Keratinocyte (primary cell): ENCODE data around the gene PRKCA. TPM values are rescaled to one million over a fixed set of nuclear protein-coding genes. Genes with fewer than 3 reads are reported as not detected.

Experiments
- DNase-seq: peaks from one replicate; pipeline ENCODE4 v3.0.0-alpha.2; 2011; ENCODE audit warnings: low read depth, missing footprints, low spot score
- FAIRE-seq: peaks from 2 replicates; lab custom pipeline; 2011; peaks lifted over from hg19 to GRCh38; lab: Jason Lieb, UNC
- H2AFZ ChIP-seq: 2 replicates; pipeline ENCODE4 v1.6.0; 2012; ENCODE audit warnings: low read length, control low read depth, inconsistent platforms; ENCODE audit not compliant: control insufficient read depth
- H3K27ac ChIP-seq: 2 replicates; pipeline ENCODE4 v1.5.1; 2011; ENCODE audit warnings: low read length; ENCODE audit not compliant: control insufficient read depth, insufficient read depth
- H3K27me3 ChIP-seq: 3 replicates; pipeline ENCODE4 v1.6.0; 2011; ENCODE audit warnings: low read length; ENCODE audit not compliant: control insufficient read depth, insufficient read depth; ENCODE audit errors: extremely low read depth
- H3K36me3 ChIP-seq, 2 experiments: 2 replicates in 1 of 2; 3 replicates in 1 of 2; pipeline ENCODE4 v1.5.1; 2011; ENCODE audit warnings: low read length in 2 of 2, mild to moderate bottlenecking in 1 of 2; ENCODE audit not compliant: control insufficient read depth in 2 of 2, insufficient read depth in 2 of 2; ENCODE audit errors: extremely low read depth in 1 of 2
- H3K4me1 ChIP-seq: 3 replicates; pipeline ENCODE4 v1.5.1; 2011; ENCODE audit warnings: low read length; ENCODE audit not compliant: control insufficient read depth, insufficient read depth; ENCODE audit errors: extremely low read depth
- H3K4me2 ChIP-seq: 3 replicates; pipeline ENCODE4 v1.6.0; 2011; ENCODE audit warnings: low read depth, low read length; ENCODE audit not compliant: control insufficient read depth, insufficient read depth; ENCODE audit errors: extremely low read depth
- H3K4me3 ChIP-seq, 3 experiments: fragments of 200-600 bp in 1 of 3; sonication (generic) in 1 of 3; 2 replicates in 2 of 3; 3 replicates in 1 of 3; pipeline ENCODE4 v1.5.1; 2011 to 2016; ENCODE audit warnings: low read length in 3 of 3, mild to moderate bottlenecking in 3 of 3, control low read depth in 2 of 3, inconsistent platforms in 1 of 3, low read depth in 1 of 3, mixed read lengths in 1 of 3, mixed run types in 1 of 3, moderate library complexity in 1 of 3; ENCODE audit not compliant: control insufficient read depth in 2 of 3, insufficient read depth in 2 of 3; ENCODE audit errors: extremely low read depth in 1 of 3
- H3K79me2 ChIP-seq: 2 replicates; pipeline ENCODE4 v1.6.0; 2012; ENCODE audit warnings: low read length; ENCODE audit not compliant: control insufficient read depth, insufficient read depth
- H3K9ac ChIP-seq: 3 replicates; pipeline ENCODE4 v1.6.0; 2011; ENCODE audit warnings: low read length; ENCODE audit not compliant: control insufficient read depth, insufficient read depth; ENCODE audit errors: extremely low read depth
- H3K9me1 ChIP-seq: 3 replicates; pipeline ENCODE4 v1.6.0; 2011; ENCODE audit warnings: low read length; ENCODE audit not compliant: control insufficient read depth, insufficient read depth; ENCODE audit errors: extremely low read depth
- H3K9me3 ChIP-seq: 2 replicates; pipeline ENCODE4 v1.5.1; 2012; ENCODE audit warnings: low read depth, low read length; ENCODE audit not compliant: control insufficient read depth
- H4K20me1 ChIP-seq: 3 replicates; pipeline ENCODE4 v1.6.0; 2011; ENCODE audit warnings: low read length; ENCODE audit not compliant: control insufficient read depth, insufficient read depth; ENCODE audit errors: extremely low read depth
- EZH2 ChIP-seq: IDR thresholded peaks from one replicate; pipeline ENCODE4 v1.6.1; 2012; ENCODE audit warnings: inconsistent platforms, mild to moderate bottlenecking, low read length, moderate library complexity
- dilution Hi-C: fragments of 300-500 bp; cut with MboI; formaldehyde crosslinking; loops from one replicate; pipeline ENCODE4 v1.7.0; 2020; ENCODE audit warnings: low sequenced_read_pairs; ENCODE audit not compliant: extremely low pct_ligation_motif_present
- polyA plus RNA-seq, 5 experiments: library from polyadenylated mRNA; depleted of rRNA in 3 of 5; stranded (reverse) in 3 of 5; stranded (forward) in 1 of 5; unstranded in 1 of 5; fragments of >200 nt; gene quantifications; 1 replicate in 1 of 5; 2 replicates in 3 of 5; 3 replicates in 1 of 5; pipeline versions ENCODE4 v1.2.1 to v1.2.3, GENCODE V29; 2011 to 2012; ENCODE audit warnings: missing spikeins in 2 of 5, low read depth in 1 of 5, low replicate concordance in 1 of 5
- TF ChIP-seq, protein P1 (sequence below), 3 experiments: IDR thresholded peaks in 1 of 3; conservative IDR thresholded peaks in 1 of 3; optimal IDR thresholded peaks in 1 of 3; 2 replicates in 2 of 3; 3 replicates in 1 of 3; pipeline versions ENCODE3 to v1.5.1; 2011; ENCODE audit warnings: low read length in 3 of 3, mild to moderate bottlenecking in 3 of 3, moderate library complexity in 2 of 3, control low read depth in 1 of 3, inconsistent platforms in 1 of 3; ENCODE audit not compliant: insufficient read depth in 2 of 3; ENCODE audit errors: extremely low read depth in 1 of 3

Gene PRKCA
- polyA plus RNA-seq, 1 donor (not counting 4 experiments of a cell fraction or from before 2014, with no cell fraction given), result 3.6 TPM

DNA sequence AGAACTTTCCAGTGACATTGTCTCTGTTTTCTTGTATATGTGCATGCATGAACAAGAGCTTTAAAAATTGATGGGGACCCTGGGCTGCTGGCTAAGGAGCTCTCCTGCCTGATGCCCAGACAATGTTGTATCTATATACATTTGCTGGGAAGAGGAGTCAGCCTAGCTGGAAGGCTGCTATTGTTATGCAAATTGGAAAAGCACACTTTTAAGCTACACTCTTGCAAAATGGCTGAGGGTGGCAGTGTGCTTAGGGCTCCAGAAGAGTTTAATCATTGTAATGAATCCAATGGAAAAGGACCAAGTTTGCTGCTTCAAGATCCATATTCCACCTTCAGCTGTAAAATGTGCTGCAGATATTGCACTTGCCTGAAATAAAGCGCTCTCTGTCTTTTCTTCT is 171.8 kb downstream of the PRKCA start:
- H2AFZ ChIP-seq, result no peak overlapping the region
- H3K27ac ChIP-seq, result no peak overlapping the region
- H3K4me1 ChIP-seq, result peaks cover 11% of the 10 kb centered on the region
- H4K20me1 ChIP-seq, result no peaks in the 10 kb centered on the region
- FAIRE-seq (no peak), DNase-seq (no peak)
- no peaks in the 10 kb centered on the region for H3K9me1 ChIP-seq
- no peak overlapping the region for H3K4me3 ChIP-seq
- dilution Hi-C loops, result no loop called here
- no peak overlapping the region for H3K9ac ChIP-seq
- no peaks in the 10 kb centered on the region for H3K79me2 ChIP-seq
- H3K27me3 ChIP-seq, result no peaks in the 10 kb centered on the region
- no peak overlapping the region for H3K4me2 ChIP-seq
- no peaks in the 10 kb centered on the region for H3K36me3 ChIP-seq
- no peaks in the 10 kb centered on the region for H3K9me3 ChIP-seq
- TF ChIP-seq EZH2, result no peak
- TF ChIP-seq, protein P1, sequence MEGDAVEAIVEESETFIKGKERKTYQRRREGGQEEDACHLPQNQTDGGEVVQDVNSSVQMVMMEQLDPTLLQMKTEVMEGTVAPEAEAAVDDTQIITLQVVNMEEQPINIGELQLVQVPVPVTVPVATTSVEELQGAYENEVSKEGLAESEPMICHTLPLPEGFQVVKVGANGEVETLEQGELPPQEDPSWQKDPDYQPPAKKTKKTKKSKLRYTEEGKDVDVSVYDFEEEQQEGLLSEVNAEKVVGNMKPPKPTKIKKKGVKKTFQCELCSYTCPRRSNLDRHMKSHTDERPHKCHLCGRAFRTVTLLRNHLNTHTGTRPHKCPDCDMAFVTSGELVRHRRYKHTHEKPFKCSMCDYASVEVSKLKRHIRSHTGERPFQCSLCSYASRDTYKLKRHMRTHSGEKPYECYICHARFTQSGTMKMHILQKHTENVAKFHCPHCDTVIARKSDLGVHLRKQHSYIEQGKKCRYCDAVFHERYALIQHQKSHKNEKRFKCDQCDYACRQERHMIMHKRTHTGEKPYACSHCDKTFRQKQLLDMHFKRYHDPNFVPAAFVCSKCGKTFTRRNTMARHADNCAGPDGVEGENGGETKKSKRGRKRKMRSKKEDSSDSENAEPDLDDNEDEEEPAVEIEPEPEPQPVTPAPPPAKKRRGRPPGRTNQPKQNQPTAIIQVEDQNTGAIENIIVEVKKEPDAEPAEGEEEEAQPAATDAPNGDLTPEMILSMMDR (optimal IDR thresholded peaks at IDR 0.05 in 1 of 3, IDR thresholded peaks at IDR 0.05 in 1 of 3, conservative IDR thresholded peaks at IDR 0.05 in 1 of 3; ENCODE audit: extremely low read depth in 1 of 3, insufficient read depth in 2 of 3, low read length in 3 of 3), result no peak

DNA sequence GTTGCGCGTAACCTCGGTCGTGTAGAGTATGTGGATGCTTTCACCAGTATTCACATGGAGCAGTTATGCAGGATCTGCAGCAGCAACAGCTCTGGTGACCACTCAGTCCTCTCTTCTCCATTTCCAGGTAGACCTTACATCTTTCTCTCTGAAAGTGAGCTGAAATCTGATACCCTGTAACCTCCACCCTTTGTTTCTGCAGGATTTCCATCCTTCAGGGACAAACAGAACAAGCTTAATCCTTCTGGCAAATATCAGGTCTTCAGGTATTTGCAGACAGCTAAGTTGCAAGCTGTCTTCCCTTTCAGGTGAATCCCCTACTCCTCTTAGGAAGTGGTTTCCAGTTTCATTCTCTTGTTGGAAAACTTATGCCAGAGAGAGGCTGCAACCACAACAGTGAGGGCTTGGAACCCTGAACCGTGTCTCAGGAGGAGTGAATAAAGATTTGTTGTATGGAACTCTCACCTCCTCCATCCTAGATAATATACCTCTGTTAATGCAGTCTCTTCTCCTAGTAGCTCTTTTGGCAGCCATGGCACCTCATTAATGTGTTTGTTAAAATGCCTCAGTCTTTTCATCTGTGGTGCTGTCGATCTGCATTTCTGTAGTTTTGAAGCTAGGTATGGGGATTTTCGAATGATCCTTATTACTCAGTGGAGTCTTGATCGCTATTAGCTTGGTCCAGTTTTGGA is 172.5 kb downstream of the PRKCA start:
- dilution Hi-C loops, result no loop called here
- no peaks in the 10 kb centered on the region for H3K36me3 ChIP-seq
- H3K4me2 ChIP-seq, result no peak overlapping the region
- no peak overlapping the region for H3K9ac ChIP-seq
- no peaks in the 10 kb centered on the region for H3K9me1 ChIP-seq
- H3K4me3 ChIP-seq, result no peak overlapping the region
- no peaks in the 10 kb centered on the region for H4K20me1 ChIP-seq
- H2AFZ ChIP-seq, result no peak overlapping the region
- DNase-seq, result no peak
- H3K4me1 ChIP-seq, result peaks cover 10% of the 10 kb centered on the region
- H3K27ac ChIP-seq, result no peak overlapping the region
- no peaks in the 10 kb centered on the region for H3K9me3 ChIP-seq
- no peaks in the 10 kb centered on the region for H3K79me2 ChIP-seq
- FAIRE-seq, result no peak
- TF ChIP-seq, protein P1 (optimal IDR thresholded peaks at IDR 0.05 in 1 of 3, IDR thresholded peaks at IDR 0.05 in 1 of 3, conservative IDR thresholded peaks at IDR 0.05 in 1 of 3; ENCODE audit: extremely low read depth in 1 of 3, insufficient read depth in 2 of 3, low read length in 3 of 3), result no peak
- no peak for TF ChIP-seq EZH2
- H3K27me3 ChIP-seq, result no peaks in the 10 kb centered on the region
